Ovary (tissue), 9 donors: ENCODE measurements around the gene VEPH1. TPM values are rescaled to one million over a fixed set of nuclear protein-coding genes. Genes with fewer than 3 reads are reported as not detected.

Source experiments
- DNase-seq, 5 donors: peaks; one replicate each; pipeline ENCODE4 v3.0.0-alpha.2; 2019 to 2020
- H3K27ac ChIP-seq, 2 donors: fragments of 200-600 bp; one replicate each; pipeline versions ENCODE4 v1.5.1 to v1.8.0; 2019 to 2022
- H3K27me3 ChIP-seq: fragments of 200-600 bp; one replicate; pipeline ENCODE4 v1.8.0; 2022
- H3K36me3 ChIP-seq: fragments of 200-600 bp; sonication (generic); one replicate; pipeline ENCODE4 v1.5.1; 2019
- H3K4me1 ChIP-seq: one replicate; pipeline ENCODE4 v1.8.1; 2013; ENCODE audit warnings: mild to moderate bottlenecking, moderate library complexity; ENCODE audit not compliant: insufficient read depth
- H3K4me3 ChIP-seq: fragments of 200-600 bp; sonication (generic); one replicate; pipeline ENCODE4 v1.5.1; 2017
- H3K9me3 ChIP-seq, 2 donors: fragments of 200-600 bp in 1 of 2; sonication (generic) in 1 of 2; one replicate each; pipeline versions ENCODE4 v1.5.1 to v1.8.1; 2013 to 2019; ENCODE audit warnings: mild to moderate bottlenecking in 1 of 2, moderate library complexity in 1 of 2
- EP300 ChIP-seq: sonication (generic); formaldehyde crosslinking; IDR thresholded peaks from one replicate; pipeline ENCODE4 v1.6.1; 2017; ENCODE audit warnings: antibody characterized with exemption
- POLR2A ChIP-seq: fragments of 450-650 bp; IDR thresholded peaks from one replicate; pipeline ENCODE4 v1.6.1; 2017; ENCODE audit warnings: antibody characterized with exemption, mild to moderate bottlenecking, moderate library complexity
- WGBS, 3 donors: extraction: QIAGEN DNeasy Blood & Tissue Kit in 1 of 3; methylation state at CpG; one replicate each; pipeline versions ENCODE4 v1.1.5 to v1.1.7; 2013 to 2017; 5-methylcytosine and 5-hydroxymethylcytosine counted together
- intact Hi-C, 4 donors: fragments of 100-400 bp; cut with DNase I; formaldehyde crosslinking; loops; one replicate each; pipeline versions ENCODE4 v1.11.0 to v1.15.1; 2022 to 2023
- polyA plus RNA-seq, 2 donors: library from polyadenylated mRNA; stranded (reverse); fragments of 200-250 nt in 1 of 2; fragments of 350-450 nt in 1 of 2; fragmentation: Illumina TruSeq in 1 of 2; extraction: RNeasy Lipid Tissue Mini Kit (QIAGEN cat#74804) in 1 of 2; gene quantifications; one replicate each; pipeline ENCODE4 v1.2.3, GENCODE V29; 2013 to 2014
- total RNA-seq, 7 donors: library from RNA; depleted of rRNA in 2 of 7; stranded (reverse); fragments of >200 nt in 2 of 7; fragmentation: NEBNext Ultra II Directional in 3 of 7; extraction: Animal tissue kit (Norgen Biotek cat#: 25700) in 3 of 7; gene quantifications; one replicate each; pipeline versions ENCODE4 v1.1.0 to v1.2.4, GENCODE V29; 2016 to 2023
- TF ChIP-seq, protein P1 (sequence below), 3 donors: fragments of 450-650 bp in 2 of 3; fragments of 200-600 bp in 1 of 3; IDR thresholded peaks; one replicate each; pipeline versions ENCODE4 v1.5.1 to v1.8.0; 2016 to 2022; ENCODE audit warnings: antibody characterized with exemption in 3 of 3, mild to moderate bottlenecking in 1 of 3
- donor health status: DM: no; HTN: no; CAD: no; lungs with moderate emphysema.
- donor health status: DM: no; HTN: no; CAD: no.
- donor health status: Bipolar disorder and iron deficiency.
- donor health status: DM: yes; HTN: yes; CAD: no.
- donor health status: DM: no; HTN: no; CAD: no.
- donor health status: DM: yes; HTN: yes; CAD: no.

The VEPH1 gene
- total and polyA plus RNA-seq, 9 donors, result 0.23 to 4.6 (median 1.3) TPM; not detected in 1

DNA sequence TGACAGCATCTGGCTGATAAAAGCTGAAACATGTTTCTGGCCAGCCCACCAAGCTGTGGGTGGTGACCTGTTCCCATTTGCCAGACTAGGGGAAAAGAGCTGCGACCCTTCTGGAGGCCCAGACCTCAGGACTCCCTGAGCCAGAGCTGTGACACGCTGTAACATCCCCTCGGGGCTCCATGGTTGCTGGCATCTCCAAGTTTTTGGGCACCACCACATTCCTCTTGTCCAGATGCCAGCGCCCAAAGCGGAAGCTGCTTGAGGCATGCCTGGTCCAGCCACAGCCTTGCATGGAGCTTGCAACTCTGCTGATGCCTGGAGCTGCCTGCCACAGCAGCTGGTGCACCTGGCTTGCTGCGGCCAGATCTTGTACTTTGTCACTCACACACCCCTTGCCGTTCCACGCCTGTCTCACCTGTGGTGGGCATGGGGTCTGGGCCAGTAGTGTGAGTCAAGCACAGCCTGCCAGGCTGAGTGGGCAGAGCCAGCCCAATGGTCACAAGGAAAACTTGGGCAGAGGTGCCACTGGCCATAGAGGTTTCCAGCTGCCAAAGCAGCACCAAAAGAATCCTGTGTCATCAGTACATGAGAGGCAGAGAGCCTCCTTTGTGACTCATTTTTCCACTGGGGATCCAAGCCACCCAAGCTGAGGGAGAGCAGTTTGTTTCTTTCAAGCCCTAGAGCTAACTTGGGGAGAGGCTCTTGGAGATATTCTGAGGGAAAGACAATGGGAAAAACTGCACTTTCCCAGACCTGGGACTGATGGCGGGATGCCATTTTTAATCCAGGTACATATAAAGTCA, 112.3 kb downstream of the VEPH1 start:
- H3K4me3 ChIP-seq, result no peak overlapping the region
- no peak overlapping the region for H3K27ac ChIP-seq
- H3K4me1 ChIP-seq, result no peaks in the 10 kb centered on the region
- intact Hi-C loops, result no loop called here
- no peak for DNase-seq
- H3K36me3 ChIP-seq, result no peaks in the 10 kb centered on the region
- WGBS, 3 donors, result 91 to 95% (median 93%) methylated on average over 9 of the region's 9 CpGs
- no peak for TF ChIP-seq POLR2A
- TF ChIP-seq, protein P1, sequence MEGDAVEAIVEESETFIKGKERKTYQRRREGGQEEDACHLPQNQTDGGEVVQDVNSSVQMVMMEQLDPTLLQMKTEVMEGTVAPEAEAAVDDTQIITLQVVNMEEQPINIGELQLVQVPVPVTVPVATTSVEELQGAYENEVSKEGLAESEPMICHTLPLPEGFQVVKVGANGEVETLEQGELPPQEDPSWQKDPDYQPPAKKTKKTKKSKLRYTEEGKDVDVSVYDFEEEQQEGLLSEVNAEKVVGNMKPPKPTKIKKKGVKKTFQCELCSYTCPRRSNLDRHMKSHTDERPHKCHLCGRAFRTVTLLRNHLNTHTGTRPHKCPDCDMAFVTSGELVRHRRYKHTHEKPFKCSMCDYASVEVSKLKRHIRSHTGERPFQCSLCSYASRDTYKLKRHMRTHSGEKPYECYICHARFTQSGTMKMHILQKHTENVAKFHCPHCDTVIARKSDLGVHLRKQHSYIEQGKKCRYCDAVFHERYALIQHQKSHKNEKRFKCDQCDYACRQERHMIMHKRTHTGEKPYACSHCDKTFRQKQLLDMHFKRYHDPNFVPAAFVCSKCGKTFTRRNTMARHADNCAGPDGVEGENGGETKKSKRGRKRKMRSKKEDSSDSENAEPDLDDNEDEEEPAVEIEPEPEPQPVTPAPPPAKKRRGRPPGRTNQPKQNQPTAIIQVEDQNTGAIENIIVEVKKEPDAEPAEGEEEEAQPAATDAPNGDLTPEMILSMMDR (IDR thresholded peaks at IDR 0.05), result no peak
- TF ChIP-seq EP300, result no peak
- no peaks in the 10 kb centered on the region for H3K9me3 ChIP-seq
- no peaks in the 10 kb centered on the region for H3K27me3 ChIP-seq

DNA sequence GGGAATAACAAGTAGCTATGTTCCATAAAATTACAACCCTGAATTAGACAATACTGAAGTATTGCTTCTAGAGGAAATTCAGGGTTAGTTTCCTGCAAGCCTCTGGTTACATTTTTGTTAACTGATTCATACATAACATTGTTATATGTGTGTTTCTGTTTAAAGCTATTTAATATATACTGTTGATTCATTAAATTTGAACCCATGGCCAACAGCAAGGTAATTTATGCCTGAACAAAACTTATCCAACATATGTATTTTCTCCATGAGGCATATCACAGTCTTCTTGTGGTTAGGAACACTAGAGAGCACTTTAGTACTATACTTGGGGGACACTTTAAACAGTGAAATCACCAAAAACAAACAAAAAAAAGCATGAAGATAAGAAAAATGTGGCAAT, 114.2 kb downstream of the VEPH1 start:
- H3K36me3 ChIP-seq, result no peaks in the 10 kb centered on the region
- no peaks in the 10 kb centered on the region for H3K27me3 ChIP-seq
- H3K9me3 ChIP-seq, result no peaks in the 10 kb centered on the region
- no peaks in the 10 kb centered on the region for H3K4me1 ChIP-seq
- intact Hi-C loops, result no loop called here
- no peak overlapping the region for H3K27ac ChIP-seq
- TF ChIP-seq, protein P1 (IDR thresholded peaks at IDR 0.05), result no peak
- no peak for TF ChIP-seq EP300
- TF ChIP-seq POLR2A, result no peak
- no peak for DNase-seq
- H3K4me3 ChIP-seq, result no peak overlapping the region

DNA sequence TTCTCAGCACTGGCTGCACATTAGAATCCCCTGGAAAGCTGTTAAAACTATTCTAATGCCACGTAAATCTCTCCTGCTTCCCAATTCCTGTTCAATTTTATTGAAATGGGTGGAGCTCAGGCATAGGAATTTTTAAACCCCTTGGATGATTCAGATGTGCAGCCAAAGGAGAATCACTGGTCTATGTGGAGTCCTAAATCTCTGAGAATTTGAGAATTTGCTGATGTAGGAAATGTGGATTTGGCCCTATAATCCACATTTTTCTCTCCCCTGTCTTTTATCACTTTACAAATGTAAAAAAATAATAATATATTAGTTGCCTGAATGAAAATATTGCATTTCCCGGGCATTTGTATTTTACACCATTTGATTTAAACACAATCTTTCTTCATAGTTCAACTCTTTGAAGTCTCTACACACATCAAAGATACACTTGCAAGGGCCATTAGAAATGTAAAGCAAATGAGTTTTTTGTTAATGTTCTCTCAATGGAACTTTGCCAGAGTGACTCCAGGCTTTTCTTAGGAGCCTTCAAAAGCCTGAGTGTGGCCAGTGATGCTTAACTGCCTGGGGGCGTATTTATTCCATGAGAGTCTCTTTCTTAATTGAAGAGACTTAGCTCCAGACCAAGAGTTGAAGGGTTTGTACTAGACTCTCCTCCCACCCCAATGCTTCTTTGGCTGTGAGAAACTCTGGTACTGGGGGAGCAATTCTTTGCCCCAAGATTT, 115.3 kb downstream of the VEPH1 start:
- Histone ChIP-seq H3K4me3 (no peak overlapping the region), H3K27ac (no peak overlapping the region), H3K4me1 (no peaks in the 10 kb centered on the region), H3K27me3 (no peaks in the 10 kb centered on the region), H3K9me3 (no peaks in the 10 kb centered on the region), H3K36me3 (no peaks in the 10 kb centered on the region)
- no peak for TF ChIP-seq POLR2A
- TF ChIP-seq, protein P1 (IDR thresholded peaks at IDR 0.05), result no peak
- no peak for TF ChIP-seq EP300
- intact Hi-C loops, result no loop called here
- WGBS, 3 donors, result 42 to 51% (median 51%) methylated on average over 3 of the region's 3 CpGs
- no peak for DNase-seq

DNA sequence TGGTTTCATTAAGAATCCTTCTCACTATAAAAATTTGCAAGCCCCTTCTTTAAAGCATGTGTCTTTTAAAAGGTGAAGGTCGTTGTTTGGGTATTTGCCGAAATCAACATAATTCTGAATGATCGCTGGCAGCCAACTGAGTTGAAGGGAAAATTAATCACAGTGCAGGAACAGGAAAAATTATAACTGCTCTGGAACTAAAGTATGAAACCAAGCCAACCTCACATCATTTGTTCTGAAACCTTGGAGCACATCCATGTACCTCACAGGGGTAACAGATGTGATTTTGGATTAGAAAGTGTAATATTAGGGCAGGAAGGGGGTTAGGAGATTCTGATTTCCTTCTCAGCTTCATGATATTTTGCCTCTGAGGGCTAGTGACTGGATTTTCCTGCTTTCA, 118.7 kb downstream of the VEPH1 start:
- Histone ChIP-seq H3K27ac (no peak overlapping the region), H3K9me3 (no peaks in the 10 kb centered on the region), H3K36me3 (no peaks in the 10 kb centered on the region), H3K27me3 (no peaks in the 10 kb centered on the region), H3K4me1 (no peaks in the 10 kb centered on the region), H3K4me3 (no peak overlapping the region)
- 20 to 33% (median 22%) methylated on average over 3 of the region's 3 CpGs for WGBS, 3 donors
- intact Hi-C loops, result no loop called here
- TF ChIP-seq, protein P1 (IDR thresholded peaks at IDR 0.05), result no peak
- TF ChIP-seq POLR2A, result no peak
- TF ChIP-seq EP300, result no peak
- no peak for DNase-seq
